Stomach (tissue), 4 donors: ENCODE data around the gene OR51B5.
"Not testable (repeated sequence)": the region's sequence is repeated elsewhere in the genome, so short reads cannot be mapped to it uniquely, and the experiment has no call there.

ENCODE experiments used
- EP300 ChIP-seq: sonication (generic); formaldehyde crosslinking; IDR thresholded peaks from one replicate; pipeline ENCODE4 v1.6.1; 2017; ENCODE audit warnings: antibody characterized with exemption
- POLR2A ChIP-seq, 4 donors: fragments of 450-650 bp; IDR thresholded peaks; one replicate each; pipeline ENCODE4 v1.6.1; 2016; ENCODE audit warnings: antibody characterized with exemption in 4 of 4, control low read depth in 2 of 4, mild to moderate bottlenecking in 1 of 4, moderate library complexity in 1 of 4
- POLR2AphosphoS5 ChIP-seq, 3 donors: sonication (generic); formaldehyde crosslinking; IDR thresholded peaks; one replicate each; pipeline ENCODE4 v1.6.1; 2016; ENCODE audit warnings: antibody characterized with exemption in 3 of 3
- TF ChIP-seq, protein P1 (sequence below), 7 experiments: fragments of 450-650 bp in 4 of 7; fragments of 200-600 bp in 3 of 7; sonication (generic) in 3 of 7; IDR thresholded peaks; one replicate each; pipeline ENCODE4 v1.5.1; 2016 to 2019; ENCODE audit warnings: antibody characterized with exemption in 7 of 7, control low read depth in 2 of 7, mild to moderate bottlenecking in 1 of 7

DNA sequence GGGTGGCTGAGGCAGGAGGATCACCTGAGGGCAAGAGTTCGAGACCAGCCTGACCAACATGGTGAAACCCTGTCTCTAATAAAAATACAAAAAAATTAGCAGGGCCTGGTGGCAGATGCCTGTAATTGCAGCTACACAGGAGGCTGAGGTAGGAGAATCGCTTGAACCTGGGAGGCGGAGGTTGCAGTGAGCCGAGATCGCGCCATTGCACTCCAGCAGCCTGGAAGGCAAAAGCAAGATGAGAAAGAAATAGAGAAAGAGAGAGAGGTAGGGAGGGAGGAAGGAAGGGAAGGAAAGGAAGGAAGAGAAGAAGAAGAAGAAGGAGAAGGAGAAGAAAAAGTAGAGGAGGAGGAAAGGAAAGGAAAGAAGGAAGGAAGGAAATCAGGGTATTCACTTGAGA, 23.0 kb upstream of the OR51B5 start:
- not testable (repeated sequence) for TF ChIP-seq POLR2AphosphoS5 (IDR thresholded peaks at IDR 0.05); POLR2A (IDR thresholded peaks at IDR 0.05); EP300
- TF ChIP-seq, protein P1, sequence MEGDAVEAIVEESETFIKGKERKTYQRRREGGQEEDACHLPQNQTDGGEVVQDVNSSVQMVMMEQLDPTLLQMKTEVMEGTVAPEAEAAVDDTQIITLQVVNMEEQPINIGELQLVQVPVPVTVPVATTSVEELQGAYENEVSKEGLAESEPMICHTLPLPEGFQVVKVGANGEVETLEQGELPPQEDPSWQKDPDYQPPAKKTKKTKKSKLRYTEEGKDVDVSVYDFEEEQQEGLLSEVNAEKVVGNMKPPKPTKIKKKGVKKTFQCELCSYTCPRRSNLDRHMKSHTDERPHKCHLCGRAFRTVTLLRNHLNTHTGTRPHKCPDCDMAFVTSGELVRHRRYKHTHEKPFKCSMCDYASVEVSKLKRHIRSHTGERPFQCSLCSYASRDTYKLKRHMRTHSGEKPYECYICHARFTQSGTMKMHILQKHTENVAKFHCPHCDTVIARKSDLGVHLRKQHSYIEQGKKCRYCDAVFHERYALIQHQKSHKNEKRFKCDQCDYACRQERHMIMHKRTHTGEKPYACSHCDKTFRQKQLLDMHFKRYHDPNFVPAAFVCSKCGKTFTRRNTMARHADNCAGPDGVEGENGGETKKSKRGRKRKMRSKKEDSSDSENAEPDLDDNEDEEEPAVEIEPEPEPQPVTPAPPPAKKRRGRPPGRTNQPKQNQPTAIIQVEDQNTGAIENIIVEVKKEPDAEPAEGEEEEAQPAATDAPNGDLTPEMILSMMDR (IDR thresholded peaks at IDR 0.05) = not testable (repeated sequence)
